Panc1 (cell line): Measurements from ENCODE around the gene AGAP2.

Experiments used
- SIN3A ChIP-seq: IDR thresholded peaks from 2 replicates; pipeline ENCODE4 v1.6.1; 2012; ENCODE audit warnings: low read depth, mild to moderate bottlenecking, low read length, moderate library complexity, borderline replicate concordance; ENCODE audit not compliant: insufficient read depth
- TF ChIP-seq, protein P1 (sequence below): fragments of 450-650 bp; IDR thresholded peaks from 2 replicates; pipeline ENCODE4 v1.5.1; 2017; ENCODE audit warnings: mild to moderate bottlenecking
- TF ChIP-seq, protein P2 (sequence below), 2 experiments: IDR thresholded peaks; 2 replicates each; pipeline ENCODE4 v1.6.1; 2011 to 2012; ENCODE audit warnings: low read depth in 2 of 2, control low read depth in 1 of 2, low read length in 1 of 2, mild to moderate bottlenecking in 1 of 2, moderate library complexity in 1 of 2; ENCODE audit not compliant: insufficient read depth in 1 of 2

DNA sequence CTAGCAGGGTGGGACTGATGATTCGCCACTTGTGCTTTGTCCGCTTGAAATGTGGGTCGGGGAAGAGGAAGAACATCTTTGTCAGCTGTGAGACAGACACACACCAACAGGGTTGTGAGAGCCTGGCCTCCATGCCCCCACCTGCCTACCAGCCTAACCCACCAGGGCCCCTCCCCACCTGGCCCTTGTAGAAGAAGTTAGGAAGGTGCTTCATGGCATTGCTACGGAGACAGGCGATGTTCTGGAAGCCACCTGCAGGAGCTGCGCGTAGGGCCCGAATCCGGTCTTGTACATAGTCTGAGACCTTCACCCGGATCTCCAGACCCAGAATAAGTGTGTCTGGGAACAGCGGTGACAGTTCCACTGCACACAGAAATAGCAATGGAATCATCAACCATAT lies 31.1 kb upstream of the AGAP2 start:
- TF ChIP-seq, protein P1, sequence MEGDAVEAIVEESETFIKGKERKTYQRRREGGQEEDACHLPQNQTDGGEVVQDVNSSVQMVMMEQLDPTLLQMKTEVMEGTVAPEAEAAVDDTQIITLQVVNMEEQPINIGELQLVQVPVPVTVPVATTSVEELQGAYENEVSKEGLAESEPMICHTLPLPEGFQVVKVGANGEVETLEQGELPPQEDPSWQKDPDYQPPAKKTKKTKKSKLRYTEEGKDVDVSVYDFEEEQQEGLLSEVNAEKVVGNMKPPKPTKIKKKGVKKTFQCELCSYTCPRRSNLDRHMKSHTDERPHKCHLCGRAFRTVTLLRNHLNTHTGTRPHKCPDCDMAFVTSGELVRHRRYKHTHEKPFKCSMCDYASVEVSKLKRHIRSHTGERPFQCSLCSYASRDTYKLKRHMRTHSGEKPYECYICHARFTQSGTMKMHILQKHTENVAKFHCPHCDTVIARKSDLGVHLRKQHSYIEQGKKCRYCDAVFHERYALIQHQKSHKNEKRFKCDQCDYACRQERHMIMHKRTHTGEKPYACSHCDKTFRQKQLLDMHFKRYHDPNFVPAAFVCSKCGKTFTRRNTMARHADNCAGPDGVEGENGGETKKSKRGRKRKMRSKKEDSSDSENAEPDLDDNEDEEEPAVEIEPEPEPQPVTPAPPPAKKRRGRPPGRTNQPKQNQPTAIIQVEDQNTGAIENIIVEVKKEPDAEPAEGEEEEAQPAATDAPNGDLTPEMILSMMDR: no peak
- TF ChIP-seq, protein P2, sequence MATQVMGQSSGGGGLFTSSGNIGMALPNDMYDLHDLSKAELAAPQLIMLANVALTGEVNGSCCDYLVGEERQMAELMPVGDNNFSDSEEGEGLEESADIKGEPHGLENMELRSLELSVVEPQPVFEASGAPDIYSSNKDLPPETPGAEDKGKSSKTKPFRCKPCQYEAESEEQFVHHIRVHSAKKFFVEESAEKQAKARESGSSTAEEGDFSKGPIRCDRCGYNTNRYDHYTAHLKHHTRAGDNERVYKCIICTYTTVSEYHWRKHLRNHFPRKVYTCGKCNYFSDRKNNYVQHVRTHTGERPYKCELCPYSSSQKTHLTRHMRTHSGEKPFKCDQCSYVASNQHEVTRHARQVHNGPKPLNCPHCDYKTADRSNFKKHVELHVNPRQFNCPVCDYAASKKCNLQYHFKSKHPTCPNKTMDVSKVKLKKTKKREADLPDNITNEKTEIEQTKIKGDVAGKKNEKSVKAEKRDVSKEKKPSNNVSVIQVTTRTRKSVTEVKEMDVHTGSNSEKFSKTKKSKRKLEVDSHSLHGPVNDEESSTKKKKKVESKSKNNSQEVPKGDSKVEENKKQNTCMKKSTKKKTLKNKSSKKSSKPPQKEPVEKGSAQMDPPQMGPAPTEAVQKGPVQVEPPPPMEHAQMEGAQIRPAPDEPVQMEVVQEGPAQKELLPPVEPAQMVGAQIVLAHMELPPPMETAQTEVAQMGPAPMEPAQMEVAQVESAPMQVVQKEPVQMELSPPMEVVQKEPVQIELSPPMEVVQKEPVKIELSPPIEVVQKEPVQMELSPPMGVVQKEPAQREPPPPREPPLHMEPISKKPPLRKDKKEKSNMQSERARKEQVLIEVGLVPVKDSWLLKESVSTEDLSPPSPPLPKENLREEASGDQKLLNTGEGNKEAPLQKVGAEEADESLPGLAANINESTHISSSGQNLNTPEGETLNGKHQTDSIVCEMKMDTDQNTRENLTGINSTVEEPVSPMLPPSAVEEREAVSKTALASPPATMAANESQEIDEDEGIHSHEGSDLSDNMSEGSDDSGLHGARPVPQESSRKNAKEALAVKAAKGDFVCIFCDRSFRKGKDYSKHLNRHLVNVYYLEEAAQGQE (IDR thresholded peaks at IDR 0.05; ENCODE audit: insufficient read depth in 1 of 2, low read depth in 2 of 2, low read length in 1 of 2): no peak
- no peak for TF ChIP-seq SIN3A
